T-helper 2 cell treated with Interferon-gamma antibody and Interleukin-4, amounts not matched to agents 5 μg/mL and 100 μg/mL, for 36 hours (primary cell): Measurements from ENCODE around the gene CPNE7.
"Not testable (repeated sequence)": the region's sequence is repeated elsewhere in the genome, so short reads cannot be mapped to it uniquely, and the experiment has no call there.

ENCODE experiments used
- DNase-seq: peaks from one replicate; pipeline ENCODE4 v3.0.0; 2021; ENCODE audit warnings: low spot score
- H3K27ac Mint-ChIP-seq: one replicate; pipeline ENCODE4 v1.8.0; 2021; ENCODE audit warnings: mild to moderate bottlenecking, mixed read lengths
- H3K27me3 Mint-ChIP-seq: one replicate; pipeline ENCODE4 v1.8.0; 2021; ENCODE audit warnings: low read depth, mixed read lengths
- H3K36me3 Mint-ChIP-seq: one replicate; pipeline ENCODE4 v1.8.0; 2021; ENCODE audit warnings: low read depth, mixed read lengths
- H3K4me1 Mint-ChIP-seq: one replicate; pipeline ENCODE4 v1.8.0; 2021; ENCODE audit warnings: low read depth, mixed read lengths
- H3K4me3 Mint-ChIP-seq: one replicate; pipeline ENCODE4 v1.8.0; 2022; ENCODE audit warnings: mild to moderate bottlenecking, moderate library complexity, mixed read lengths
- H3K9me3 Mint-ChIP-seq: one replicate; pipeline ENCODE4 v1.8.0; 2021; ENCODE audit warnings: mixed read lengths

CPNE7 gene

DNA sequence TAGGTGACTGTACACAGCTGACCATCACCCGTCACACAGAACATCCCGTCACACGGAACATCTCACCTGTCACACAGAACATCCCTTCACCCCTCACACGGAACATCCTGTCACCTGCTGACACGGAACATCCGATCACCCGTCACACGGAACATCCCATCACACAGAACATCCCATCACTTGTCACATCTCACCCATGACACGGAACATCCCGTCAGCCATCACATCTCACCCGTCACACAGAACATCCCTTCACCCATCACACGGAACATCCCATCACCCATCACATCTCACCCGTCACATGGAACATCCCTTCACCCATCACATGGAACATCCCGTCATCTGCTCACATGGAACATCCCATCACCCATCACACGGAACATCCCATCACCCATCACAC, 3.8 kb downstream of the CPNE7 start:
- no peaks in the 10 kb centered on the region for H3K36me3 Mint-ChIP-seq
- no peak for DNase-seq
- H3K27me3 Mint-ChIP-seq, result peaks cover 7% of the 10 kb centered on the region
- H3K27ac Mint-ChIP-seq, result no peak overlapping the region
- no peaks in the 10 kb centered on the region for H3K4me1 Mint-ChIP-seq
- H3K9me3 Mint-ChIP-seq, result no peaks in the 10 kb centered on the region
- no peak overlapping the region for H3K4me3 Mint-ChIP-seq

DNA sequence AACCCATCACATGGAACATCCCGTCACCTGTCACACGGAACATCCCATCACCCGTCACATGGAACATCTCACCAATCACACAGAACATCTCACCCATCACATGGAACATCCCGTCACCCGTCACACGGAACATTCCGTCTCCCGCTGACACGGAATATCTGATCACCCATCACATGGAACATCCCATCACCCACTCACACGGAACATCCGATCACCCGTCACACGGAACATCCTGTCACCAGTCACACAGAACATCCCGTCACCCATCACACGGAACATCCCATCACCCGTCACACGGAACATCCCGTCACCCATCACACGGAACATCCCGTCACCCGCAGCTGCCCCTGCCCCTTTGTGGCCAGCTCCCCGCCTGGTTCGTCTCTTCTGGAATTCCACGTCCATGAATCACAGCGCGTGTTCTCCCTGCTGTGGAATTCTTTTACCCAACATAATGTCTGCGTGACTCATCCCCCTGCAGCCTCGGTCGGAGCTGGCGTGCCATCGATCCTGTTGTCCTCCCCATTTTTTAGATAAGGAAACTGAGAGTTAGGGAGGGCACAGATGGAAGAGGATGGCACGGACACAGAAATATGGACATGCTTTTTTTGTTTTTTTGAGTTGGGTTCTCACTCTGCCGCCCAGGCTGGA, 5.6 kb downstream of the CPNE7 start:
- Mint-ChIP-seq H3K4me3 (no peak overlapping the region), H3K27me3 (peaks cover 7% of the 10 kb centered on the region), H3K27ac (no peak overlapping the region), H3K9me3 (no peaks in the 10 kb centered on the region), H3K36me3 (no peaks in the 10 kb centered on the region), H3K4me1 (no peaks in the 10 kb centered on the region)
- no peak for DNase-seq

DNA sequence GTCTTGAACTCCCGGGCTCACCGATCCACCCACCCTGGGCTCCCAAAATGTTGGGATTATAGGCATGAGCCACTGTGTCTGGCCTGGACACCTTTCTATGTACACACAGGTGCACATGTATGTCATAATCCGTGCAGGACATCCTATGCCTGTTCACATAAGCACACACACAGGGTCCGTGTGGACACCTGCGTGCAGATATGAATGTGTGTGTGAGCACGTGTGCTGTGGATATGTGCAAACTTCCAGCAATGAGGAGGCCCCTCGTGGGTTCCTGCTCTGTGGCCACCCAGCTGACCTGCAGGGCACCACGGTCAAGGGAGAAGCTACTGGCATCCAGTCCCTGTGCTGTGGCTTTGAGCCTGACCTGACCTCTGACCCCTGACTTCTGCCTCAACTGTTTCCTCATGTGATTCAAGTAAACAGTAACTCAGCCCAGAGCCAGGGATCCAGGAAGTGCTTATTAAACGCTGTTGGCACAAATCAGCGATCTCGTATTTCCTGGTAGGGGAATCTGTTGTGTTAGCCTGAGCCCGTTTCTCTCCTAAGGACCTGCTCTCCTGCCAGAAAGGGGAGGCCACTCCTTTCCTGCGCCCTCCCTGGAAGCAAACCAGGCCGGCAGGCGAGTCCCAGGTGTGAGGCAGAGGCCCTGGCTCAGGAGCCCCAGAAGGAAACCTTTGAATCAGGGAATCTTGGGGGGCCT, 6.5 kb downstream of the CPNE7 start:
- Mint-ChIP-seq H3K4me3 (no peak overlapping the region), H3K27me3 (peaks cover 7% of the 10 kb centered on the region), H3K4me1 (no peaks in the 10 kb centered on the region), H3K36me3 (no peaks in the 10 kb centered on the region), H3K27ac (no peak overlapping the region), H3K9me3 (no peaks in the 10 kb centered on the region)
- no peak for DNase-seq

DNA sequence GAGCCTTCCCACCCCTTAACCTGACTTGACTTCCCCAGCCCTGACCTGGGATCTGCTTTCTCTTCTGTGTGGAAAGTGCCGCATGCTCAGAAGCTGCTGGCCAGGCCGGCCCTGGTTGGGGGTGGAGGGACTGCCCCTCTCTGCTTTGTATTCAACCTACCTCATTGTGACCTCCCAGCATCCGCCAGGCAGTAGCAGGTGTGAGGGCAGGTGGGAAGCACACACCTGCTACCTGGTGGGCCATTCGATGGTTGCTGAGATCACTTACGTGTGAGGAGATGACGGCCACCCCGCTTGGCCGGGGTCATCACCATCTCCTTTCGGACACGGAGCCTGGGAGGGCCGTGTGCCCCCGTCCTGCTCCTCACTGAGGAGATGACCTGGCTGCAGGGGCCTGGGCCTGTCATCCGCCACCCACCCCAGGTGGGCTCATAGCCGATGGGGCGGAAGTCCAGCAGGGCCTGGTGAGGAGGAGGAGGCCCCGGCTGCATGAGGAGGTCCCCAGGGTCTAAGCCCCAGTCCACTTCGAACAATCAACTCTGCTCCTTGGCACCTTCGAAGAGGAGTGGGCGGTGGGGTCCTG, 7.1 kb downstream of the CPNE7 start:
- H3K27me3 Mint-ChIP-seq, result peaks cover 2% of the 10 kb centered on the region
- H3K36me3 Mint-ChIP-seq, result no peaks in the 10 kb centered on the region
- H3K4me3 Mint-ChIP-seq, result no peak overlapping the region
- no peaks in the 10 kb centered on the region for H3K9me3 Mint-ChIP-seq
- DNase-seq, result no peak
- H3K27ac Mint-ChIP-seq, result no peak overlapping the region
- H3K4me1 Mint-ChIP-seq, result no peaks in the 10 kb centered on the region

DNA sequence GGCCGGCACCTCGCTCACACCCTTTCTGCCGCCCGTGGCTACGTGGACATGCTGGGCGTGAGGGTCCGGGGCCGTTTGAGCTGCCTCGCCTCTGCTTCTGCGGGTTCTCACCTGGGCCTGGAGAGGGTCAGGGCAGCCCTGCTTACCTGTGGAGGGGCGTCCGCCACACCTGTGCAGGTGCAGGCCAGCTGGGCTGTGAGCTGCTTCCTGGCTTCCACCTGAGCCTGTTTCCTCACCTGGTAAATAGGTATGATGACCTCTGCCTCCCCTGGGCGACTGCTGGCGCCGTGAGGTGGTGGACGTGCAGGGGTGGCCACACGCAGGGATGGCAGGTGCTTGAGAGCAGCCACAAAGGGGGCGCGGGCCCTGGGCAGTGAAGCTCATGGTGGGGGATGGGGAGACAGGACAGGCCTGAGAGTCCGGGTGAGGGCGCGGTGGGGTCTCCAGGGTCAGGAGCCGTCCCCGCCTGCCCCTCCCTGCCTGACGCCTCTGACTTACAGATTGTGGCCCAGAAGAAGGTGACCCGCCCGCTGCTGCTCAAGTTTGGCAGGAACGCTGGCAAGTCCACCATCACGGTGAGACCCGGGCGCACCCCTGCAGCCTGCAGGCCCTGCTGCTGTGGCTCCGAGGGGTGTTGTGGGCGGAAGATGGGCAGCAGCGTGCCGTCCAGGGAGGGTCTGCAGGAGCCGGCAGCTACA, 7.8 kb downstream of the CPNE7 start:
- Mint-ChIP-seq H3K27me3 (peaks cover under 1% of the 10 kb centered on the region), H3K36me3 (no peaks in the 10 kb centered on the region), H3K4me3 (no peak overlapping the region), H3K27ac (no peak overlapping the region), H3K9me3 (no peaks in the 10 kb centered on the region), H3K4me1 (no peaks in the 10 kb centered on the region)
- DNase-seq, result no peak

DNA sequence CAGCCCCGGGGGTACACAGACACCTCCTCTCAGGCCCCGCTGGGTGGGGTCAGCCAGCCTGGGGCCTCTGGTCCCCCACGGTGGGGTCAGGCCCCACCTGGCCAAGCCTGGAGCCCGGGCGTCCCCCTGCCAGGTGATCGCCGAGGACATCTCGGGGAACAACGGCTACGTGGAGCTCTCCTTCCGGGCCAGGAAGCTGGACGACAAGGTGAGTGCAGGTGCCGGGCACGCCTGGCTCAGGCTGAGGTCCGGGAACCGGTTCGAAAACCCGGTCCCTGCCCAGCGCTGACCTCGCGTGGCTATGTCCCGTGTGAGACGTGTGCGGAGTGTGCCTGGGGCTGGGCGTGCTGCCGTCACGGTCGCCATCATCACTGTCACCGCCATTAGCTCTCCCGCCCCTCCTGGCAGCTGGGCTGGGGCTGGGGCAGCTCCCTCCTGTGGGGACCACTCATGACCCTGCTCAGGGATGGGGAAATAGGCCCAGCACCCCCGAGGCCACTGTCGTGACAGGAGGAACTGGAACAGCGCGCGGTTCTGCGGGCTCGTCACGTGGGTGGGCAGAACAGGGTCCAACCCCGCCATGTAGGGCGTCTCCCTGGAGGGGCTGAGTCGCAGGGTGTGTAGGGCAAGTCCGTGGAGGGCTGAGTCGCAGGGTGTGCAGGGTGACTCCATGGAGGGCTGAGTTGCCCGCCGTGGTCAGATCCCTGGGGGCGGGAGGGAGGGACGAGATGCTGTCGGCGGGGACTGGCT, 8.5 kb downstream of the CPNE7 start:
- H3K4me1 Mint-ChIP-seq, result no peaks in the 10 kb centered on the region
- no peak overlapping the region for H3K27ac Mint-ChIP-seq
- H3K4me3 Mint-ChIP-seq, result no peak overlapping the region
- no peak for DNase-seq
- no peaks in the 10 kb centered on the region for H3K27me3 Mint-ChIP-seq
- no peaks in the 10 kb centered on the region for H3K9me3 Mint-ChIP-seq
- H3K36me3 Mint-ChIP-seq, result no peaks in the 10 kb centered on the region

DNA sequence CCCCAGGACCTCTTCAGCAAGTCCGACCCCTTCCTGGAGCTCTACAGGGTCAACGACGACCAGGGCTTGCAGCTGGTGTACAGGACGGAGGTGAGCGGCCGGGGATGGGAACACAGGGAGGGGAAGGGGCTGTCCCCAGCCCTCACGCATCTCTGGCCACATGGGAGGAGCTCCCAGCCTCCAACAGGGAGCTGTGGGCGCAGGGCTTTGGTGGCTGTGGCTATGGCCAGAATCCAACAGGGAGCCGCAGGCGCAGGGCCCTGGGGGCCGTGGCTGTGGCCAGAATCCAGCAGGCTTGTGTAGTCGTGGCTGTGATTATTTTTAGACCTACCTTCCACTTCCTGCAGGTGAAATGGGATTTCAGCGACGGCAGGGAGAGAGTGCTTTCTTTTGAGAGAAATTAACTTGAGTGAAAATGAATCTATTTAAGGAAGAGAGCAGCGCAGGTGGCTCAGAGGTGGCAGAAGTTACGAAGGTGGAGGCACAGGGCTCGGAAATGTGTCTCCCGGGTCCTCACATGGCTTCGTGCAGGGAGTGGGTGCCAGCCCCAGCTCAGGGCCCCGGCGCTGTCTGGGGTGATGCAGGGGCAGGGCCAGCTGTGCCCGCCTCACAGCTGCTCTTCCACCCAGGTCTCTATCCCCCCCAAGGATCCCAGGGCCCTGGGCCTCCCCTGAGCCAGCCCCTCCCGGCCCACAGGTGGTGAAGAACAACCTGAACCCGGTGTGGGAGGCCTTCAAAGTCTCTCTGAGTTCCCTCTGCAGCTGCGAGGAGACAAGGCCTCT, 9.4 kb downstream of the CPNE7 start:
- H3K27ac Mint-ChIP-seq, result no peak overlapping the region
- H3K4me3 Mint-ChIP-seq, result no peak overlapping the region
- DNase-seq, result no peak
- no peaks in the 10 kb centered on the region for H3K9me3 Mint-ChIP-seq
- no peaks in the 10 kb centered on the region for H3K27me3 Mint-ChIP-seq
- no peaks in the 10 kb centered on the region for H3K36me3 Mint-ChIP-seq
- H3K4me1 Mint-ChIP-seq, result no peaks in the 10 kb centered on the region

DNA sequence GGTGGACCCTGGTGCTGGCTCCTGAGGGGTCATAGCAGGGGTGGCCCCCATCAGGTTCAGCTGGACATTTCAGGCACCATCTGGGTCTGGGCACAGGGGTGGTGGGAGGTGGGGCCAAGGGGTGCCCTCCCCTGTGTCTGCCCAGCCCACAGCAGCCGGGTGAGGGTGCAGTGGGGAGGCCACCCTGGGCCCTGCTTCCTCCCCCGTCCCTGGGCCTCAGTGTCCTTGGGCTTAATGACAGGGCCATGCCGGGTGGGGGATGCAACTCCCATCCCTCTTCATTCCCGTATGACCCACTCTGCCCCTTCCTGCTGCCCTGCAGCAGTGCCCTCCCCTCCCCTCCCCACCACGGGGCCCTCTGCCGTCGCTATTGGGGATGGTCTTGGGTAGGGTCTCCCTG, 10.7 kb downstream of the CPNE7 start:
- no peak overlapping the region for H3K27ac Mint-ChIP-seq
- H3K4me1 Mint-ChIP-seq, result no peaks in the 10 kb centered on the region
- H3K4me3 Mint-ChIP-seq, result no peak overlapping the region
- no peak for DNase-seq
- no peaks in the 10 kb centered on the region for H3K36me3 Mint-ChIP-seq
- no peaks in the 10 kb centered on the region for H3K27me3 Mint-ChIP-seq
- no peaks in the 10 kb centered on the region for H3K9me3 Mint-ChIP-seq

DNA sequence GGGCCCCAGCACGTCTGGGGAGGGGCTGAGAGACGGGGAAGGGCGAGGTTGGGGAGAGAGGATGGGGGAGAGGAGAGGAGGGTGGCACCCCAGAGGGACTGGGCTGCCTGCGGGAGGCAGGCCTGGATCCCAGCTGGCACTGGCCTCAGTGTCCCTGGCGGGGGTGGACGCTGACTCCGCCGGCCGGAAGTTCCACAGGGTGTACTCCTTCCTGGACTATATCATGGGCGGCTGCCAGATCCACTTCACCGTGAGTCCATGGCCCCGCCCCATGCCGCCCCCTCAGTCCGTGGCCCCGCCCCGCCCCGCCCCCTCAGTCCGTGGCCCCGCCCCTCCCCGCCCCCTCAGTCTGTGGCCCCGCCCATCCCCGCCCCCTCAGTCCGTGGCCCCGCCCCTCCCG, 11.3 kb downstream of the CPNE7 start:
- H3K27me3 Mint-ChIP-seq, result no peaks in the 10 kb centered on the region
- no peaks in the 10 kb centered on the region for H3K4me1 Mint-ChIP-seq
- no peak for DNase-seq
- no peaks in the 10 kb centered on the region for H3K9me3 Mint-ChIP-seq
- no peak overlapping the region for H3K4me3 Mint-ChIP-seq
- H3K27ac Mint-ChIP-seq, result no peak overlapping the region
- no peaks in the 10 kb centered on the region for H3K36me3 Mint-ChIP-seq

DNA sequence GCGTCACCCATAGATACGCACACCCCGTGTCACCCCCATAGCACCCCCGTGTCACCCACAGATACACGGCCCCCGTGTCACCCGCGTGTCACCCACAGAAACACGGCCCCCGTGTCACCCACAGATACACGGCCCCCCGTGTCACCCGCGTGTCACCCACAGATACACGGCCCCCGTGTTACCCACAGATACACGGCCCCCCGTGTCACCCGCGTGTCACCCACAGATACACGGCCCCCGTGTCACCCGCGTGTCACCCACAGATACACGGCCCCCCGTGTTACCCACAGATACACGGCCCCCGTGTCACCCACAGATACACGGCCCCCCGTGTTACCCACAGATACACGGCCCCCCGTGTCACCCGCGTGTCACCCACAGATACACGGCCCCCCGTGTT, 12.1 kb downstream of the CPNE7 start:
- not testable (repeated sequence) for DNase-seq, H3K27ac Mint-ChIP-seq

DNA sequence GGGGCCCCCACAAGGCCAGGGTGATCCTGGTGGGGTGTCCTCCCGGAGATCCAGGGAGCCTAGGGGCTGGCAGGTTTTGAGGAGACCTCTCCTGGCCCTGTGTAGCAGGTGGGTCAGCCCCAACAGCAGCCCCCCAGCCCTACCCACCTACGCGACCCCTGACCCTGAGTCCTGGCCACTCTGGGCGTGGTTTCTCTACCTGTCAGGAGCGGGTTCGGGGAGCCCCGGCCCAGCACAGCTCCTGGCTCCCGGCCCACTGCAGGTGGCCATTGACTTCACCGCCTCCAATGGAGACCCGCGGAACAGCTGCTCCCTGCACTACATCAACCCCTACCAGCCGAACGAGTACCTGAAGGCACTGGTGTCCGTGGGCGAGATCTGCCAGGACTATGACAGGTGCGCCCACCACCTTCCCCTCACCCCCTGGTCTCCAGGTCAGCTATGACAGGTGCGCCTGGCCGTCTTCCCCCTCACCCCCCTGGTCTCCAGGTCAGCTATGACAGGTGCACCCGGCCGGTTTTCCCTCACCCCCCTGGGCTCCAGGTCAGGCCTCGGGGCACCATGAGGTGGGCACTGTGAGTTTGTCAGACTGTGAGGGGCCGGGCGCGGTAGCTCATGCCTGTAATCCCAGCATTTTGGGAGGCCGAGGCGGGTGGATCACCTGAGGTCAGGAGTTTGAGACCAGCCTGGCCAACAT, 13.0 kb downstream of the CPNE7 start:
- Mint-ChIP-seq H3K36me3 (no peaks in the 10 kb centered on the region), H3K4me1 (peaks cover 2% of the 10 kb centered on the region), H3K4me3 (no peak overlapping the region), H3K27me3 (no peaks in the 10 kb centered on the region), H3K9me3 (no peaks in the 10 kb centered on the region), H3K27ac (no peak overlapping the region)
- no peak for DNase-seq

More for the DNA sequence above, 12.1 kb downstream of the CPNE7 start:
- H3K4me1 Mint-ChIP-seq, H3K36me3 Mint-ChIP-seq, H3K4me3 Mint-ChIP-seq, H3K27me3 Mint-ChIP-seq, H3K9me3 Mint-ChIP-seq: not testable (repeated sequence)

DNA sequence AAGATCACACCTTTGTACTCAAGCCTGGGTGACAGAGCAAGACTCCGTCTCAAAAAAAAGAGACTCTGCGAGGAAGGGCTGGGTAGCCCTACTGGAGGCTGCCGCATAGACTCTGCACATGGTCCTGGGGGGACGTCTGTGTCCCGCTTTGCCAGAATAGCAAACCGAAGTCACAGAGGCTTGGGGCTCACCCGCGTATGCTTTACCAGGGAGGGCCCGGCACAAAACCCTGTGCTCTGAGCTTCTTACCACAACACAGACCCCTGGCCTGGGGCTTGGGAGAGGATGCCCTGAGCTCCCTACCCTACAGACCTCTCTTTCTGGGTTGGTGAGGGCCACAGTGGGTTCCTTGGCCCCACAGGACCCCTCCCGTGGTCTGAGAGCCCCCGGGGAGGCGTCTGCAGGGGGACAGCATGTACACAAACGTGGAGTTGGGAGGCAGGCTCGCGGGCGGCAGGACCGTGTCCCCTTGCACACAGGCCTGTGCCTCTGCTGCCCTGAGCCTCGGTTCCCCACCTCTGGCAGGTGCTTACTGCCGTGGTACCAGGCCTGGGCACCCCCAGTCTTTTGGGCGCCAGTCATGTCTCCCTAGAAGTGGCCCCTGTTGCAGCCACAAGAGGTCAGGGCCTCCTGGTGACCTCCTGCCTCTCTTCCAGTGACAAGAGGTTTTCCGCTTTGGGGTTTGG, 13.8 kb downstream of the CPNE7 start:
- H3K36me3 Mint-ChIP-seq, result no peaks in the 10 kb centered on the region
- no peak overlapping the region for H3K4me3 Mint-ChIP-seq
- no peak for DNase-seq

More for the DNA sequence above, 13.8 kb downstream of the CPNE7 start:
- Mint-ChIP-seq H3K9me3 (no peaks in the 10 kb centered on the region), H3K27ac (no peak overlapping the region), H3K27me3 (no peaks in the 10 kb centered on the region), H3K4me1 (peaks cover 6% of the 10 kb centered on the region)
